Measurements from ENCODE around the gene TRAF3IP1. TPM values are rescaled to one million over a fixed set of nuclear protein-coding genes. Genes with fewer than 3 reads are reported as not detected.

TRAF3IP1 gene
- total and polyA plus RNA-seq, 4 donors, result 14.4 to 21.5 (median 18.4) TPM

GRCh38 chr2:238278626-238279323 lies 41.5 kb upstream of the TRAF3IP1 start:
- Histone ChIP-seq H3K36me3 (ENCODE audit: control insufficient read depth in 1 of 2, insufficient read depth in 2 of 2, low read length in 1 of 2) (no peaks in the 10 kb centered on the region), H3K27me3 (ENCODE audit: control insufficient read depth in 1 of 2, insufficient read depth in 2 of 2, low read length in 1 of 2) (no peaks in the 10 kb centered on the region), H3K27ac (ENCODE audit: low read depth in 1 of 2, low read length in 2 of 2) (no peak overlapping the region), H3K9me3 (ENCODE audit: control insufficient read depth, low read length) (no peaks in the 10 kb centered on the region), H3K4me3 (ENCODE audit: low read length in 2 of 2) (no peak overlapping the region), H3K4me1 (ENCODE audit: control insufficient read depth in 1 of 2, insufficient read depth in 2 of 2, low read length in 2 of 2) (no peaks in the 10 kb centered on the region)
- 69 to 75% methylated on average over 9 of the region's 9 CpGs for WGBS, 2 donors
- intact Hi-C loops (cut with DNase I), result no loop called here
- DNase-seq (peak; percentile 32 to 55), ATAC-seq (ENCODE audit: low FRiP score) (no peak)

DNA sequence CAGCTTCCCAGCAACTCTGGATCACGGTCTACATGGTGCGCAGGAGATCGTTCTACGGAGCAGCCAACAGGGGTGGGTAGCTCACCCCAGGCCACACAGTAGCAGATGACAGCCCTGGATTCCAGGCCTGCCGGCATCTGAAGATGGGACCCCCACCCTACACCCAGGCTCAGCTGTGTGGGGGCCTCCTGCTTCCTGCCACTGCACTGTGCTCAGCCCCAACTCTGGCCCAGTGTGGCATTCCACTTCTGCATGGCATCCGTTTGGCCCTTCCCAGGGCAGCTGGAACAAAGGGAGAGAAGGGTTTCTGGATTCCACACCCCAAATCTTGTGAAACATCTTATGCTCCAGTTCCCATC lies 41.0 kb upstream of the TRAF3IP1 start:
- intact Hi-C loops (cut with DNase I), result no loop called here
- no peaks in the 10 kb centered on the region for H3K4me1 ChIP-seq (ENCODE audit: control insufficient read depth in 1 of 2, insufficient read depth in 2 of 2, low read length in 2 of 2)
- WGBS, 2 donors, result 88 to 99% methylated on average over 6 of the region's 6 CpGs
- no peak for ATAC-seq (ENCODE audit: low FRiP score)
- no peak overlapping the region for H3K27ac ChIP-seq (ENCODE audit: low read depth in 1 of 2, low read length in 2 of 2)
- no peaks in the 10 kb centered on the region for H3K36me3 ChIP-seq (ENCODE audit: control insufficient read depth in 1 of 2, insufficient read depth in 2 of 2, low read length in 1 of 2)
- H3K27me3 ChIP-seq (ENCODE audit: control insufficient read depth in 1 of 2, insufficient read depth in 2 of 2, low read length in 1 of 2), result no peaks in the 10 kb centered on the region
- H3K4me3 ChIP-seq (ENCODE audit: low read length in 2 of 2), result no peak overlapping the region
- H3K9me3 ChIP-seq (ENCODE audit: control insufficient read depth, low read length), result no peaks in the 10 kb centered on the region
- peak in 1 of 2 donors; percentile 34 for DNase-seq

DNA sequence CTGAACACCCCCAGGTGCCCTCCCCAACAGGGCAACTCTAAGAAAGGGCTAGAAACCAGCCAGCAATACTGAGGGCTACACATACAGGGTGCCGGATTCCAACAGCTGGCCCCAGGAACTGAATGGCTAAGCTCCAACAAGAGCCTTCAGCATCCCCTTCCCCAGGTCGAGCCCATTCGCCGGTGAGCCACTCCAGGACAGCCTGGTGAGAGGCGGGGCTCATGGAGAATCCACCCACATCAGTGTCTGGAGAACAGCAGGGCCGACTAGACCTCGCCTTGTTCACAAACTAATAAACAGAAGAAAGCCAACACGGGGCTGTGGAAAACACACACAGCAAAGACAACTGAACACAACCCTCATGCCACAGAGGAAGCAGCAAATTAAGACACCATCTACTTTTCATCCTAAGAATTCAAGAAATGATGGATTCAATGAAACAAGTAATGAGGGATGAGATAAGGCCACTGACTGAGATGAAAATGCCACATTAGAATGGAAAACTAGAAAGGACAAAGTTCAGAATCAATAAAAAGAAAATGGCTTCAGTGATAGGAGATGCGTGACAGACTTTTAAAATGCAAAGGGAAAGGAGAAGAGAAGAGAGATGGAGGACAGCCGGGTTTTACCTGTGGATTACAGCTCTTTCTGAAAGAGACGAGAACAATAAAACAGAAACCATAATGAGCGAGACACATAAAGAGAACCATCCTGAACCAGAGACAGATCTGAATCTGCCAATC lies 40.1 kb upstream of the TRAF3IP1 start:
- Histone ChIP-seq H3K9me3 (ENCODE audit: control insufficient read depth, low read length) (no peaks in the 10 kb centered on the region), H3K27ac (ENCODE audit: low read depth in 1 of 2, low read length in 2 of 2) (no peak overlapping the region), H3K4me3 (ENCODE audit: low read length in 2 of 2) (no peak overlapping the region), H3K36me3 (ENCODE audit: control insufficient read depth in 1 of 2, insufficient read depth in 2 of 2, low read length in 1 of 2) (no peaks in the 10 kb centered on the region), H3K4me1 (ENCODE audit: control insufficient read depth in 1 of 2, insufficient read depth in 2 of 2, low read length in 2 of 2) (no peaks in the 10 kb centered on the region), H3K27me3 (ENCODE audit: control insufficient read depth in 1 of 2, insufficient read depth in 2 of 2, low read length in 1 of 2) (no peaks in the 10 kb centered on the region)
- DNase-seq (peak in 1 of 2 donors; percentile 24), ATAC-seq (ENCODE audit: low FRiP score) (no peak)
- intact Hi-C loops (cut with DNase I), result no loop called here
- WGBS, 2 donors, result 87 to 91% methylated on average over 12 of the region's 12 CpGs

- no peaks in the 10 kb centered on the region for H3K9me3 ChIP-seq (ENCODE audit: control insufficient read depth, low read length)
- no peak overlapping the region for H3K4me3 ChIP-seq (ENCODE audit: low read length in 2 of 2)
- ATAC-seq (ENCODE audit: low FRiP score) (no peak), DNase-seq (peak; percentile 48 to 63)
- intact Hi-C loops (cut with DNase I), result no loop called here
- no peaks in the 10 kb centered on the region for H3K4me1 ChIP-seq (ENCODE audit: control insufficient read depth in 1 of 2, insufficient read depth in 2 of 2, low read length in 2 of 2)
- H3K27ac ChIP-seq (ENCODE audit: low read depth in 1 of 2, low read length in 2 of 2), result no peak overlapping the region
- WGBS, 2 donors, result 91 to 93% methylated on average over 13 of the region's 13 CpGs
- H3K36me3 ChIP-seq (ENCODE audit: control insufficient read depth in 1 of 2, insufficient read depth in 2 of 2, low read length in 1 of 2), result no peaks in the 10 kb centered on the region
- no peaks in the 10 kb centered on the region for H3K27me3 ChIP-seq (ENCODE audit: control insufficient read depth in 1 of 2, insufficient read depth in 2 of 2, low read length in 1 of 2)
Measured at GRCh38 chr2:238281826-238282480, 38.4 kb upstream of the TRAF3IP1 start.

GRCh38 chr2:238282861-238283738 lies 37.2 kb upstream of the TRAF3IP1 start:
- H3K4me1 ChIP-seq (ENCODE audit: control insufficient read depth in 1 of 2, insufficient read depth in 2 of 2, low read length in 2 of 2), result no peaks in the 10 kb centered on the region
- ATAC-seq (ENCODE audit: low FRiP score), result no peak

GRCh38 chr2:238284802-238285515 lies 35.4 kb upstream of the TRAF3IP1 start:
- Histone ChIP-seq H3K27ac (ENCODE audit: low read depth in 1 of 2, low read length in 2 of 2) (peak overlapping the region in 1 of 2 donors; percentile 79), H3K4me1 (ENCODE audit: control insufficient read depth in 1 of 2, insufficient read depth in 2 of 2, low read length in 2 of 2) (no peaks in the 10 kb centered on the region), H3K36me3 (ENCODE audit: control insufficient read depth in 1 of 2, insufficient read depth in 2 of 2, low read length in 1 of 2) (no peaks in the 10 kb centered on the region), H3K4me3 (ENCODE audit: low read length in 2 of 2) (no peak overlapping the region), H3K27me3 (ENCODE audit: control insufficient read depth in 1 of 2, insufficient read depth in 2 of 2, low read length in 1 of 2) (no peaks in the 10 kb centered on the region), H3K9me3 (ENCODE audit: control insufficient read depth, low read length) (no peaks in the 10 kb centered on the region)
- intact Hi-C loops (cut with DNase I), result no loop called here
- ATAC-seq (ENCODE audit: low FRiP score) (no peak), DNase-seq (peak; percentile 39 to 40)
- WGBS, 2 donors, result 81 to 85% methylated on average over 11 of the region's 11 CpGs

More at GRCh38 chr2:238282861-238283738, 37.2 kb upstream of the TRAF3IP1 start:
- H3K27ac ChIP-seq (ENCODE audit: low read depth in 1 of 2, low read length in 2 of 2), result no peak overlapping the region
- no peaks in the 10 kb centered on the region for H3K27me3 ChIP-seq (ENCODE audit: control insufficient read depth in 1 of 2, insufficient read depth in 2 of 2, low read length in 1 of 2)
- H3K4me3 ChIP-seq (ENCODE audit: low read length in 2 of 2), result no peak overlapping the region
- WGBS, 2 donors, result 92 to 93% methylated on average over 17 of the region's 17 CpGs
- H3K36me3 ChIP-seq (ENCODE audit: control insufficient read depth in 1 of 2, insufficient read depth in 2 of 2, low read length in 1 of 2), result no peaks in the 10 kb centered on the region
- intact Hi-C loops (cut with DNase I), result no loop called here
- H3K9me3 ChIP-seq (ENCODE audit: control insufficient read depth, low read length), result no peaks in the 10 kb centered on the region
- peak; percentile 35 to 62 for DNase-seq

DNA sequence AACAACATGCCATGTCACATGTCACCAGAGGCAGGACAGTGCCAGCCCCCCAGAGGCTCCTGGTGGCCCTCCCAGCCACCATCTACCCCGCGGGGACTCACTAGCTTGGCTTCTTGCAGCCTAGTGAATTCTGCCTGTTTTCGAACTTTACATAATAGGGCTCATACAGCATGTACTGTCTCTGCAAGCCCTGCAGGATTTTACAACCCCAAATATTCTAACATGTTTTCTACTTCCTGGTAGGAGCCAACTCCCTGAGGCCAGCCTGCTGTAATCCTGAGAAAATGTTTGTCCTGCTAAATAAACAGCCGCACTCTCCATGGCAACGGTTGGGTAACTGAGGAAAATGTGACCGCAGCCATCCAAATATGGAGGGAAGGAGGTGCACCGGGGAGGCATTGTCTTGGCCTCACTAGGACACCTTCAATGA lies 34.6 kb upstream of the TRAF3IP1 start:
- intact Hi-C loops (cut with DNase I), result loop anchor here in 1 of 2 donors (2.0 kb wide), 1 partner anchor 35 kb away; the partner anchor contains the start of gene TRAF3IP1
- Histone ChIP-seq H3K9me3 (ENCODE audit: control insufficient read depth, low read length) (no peaks in the 10 kb centered on the region), H3K4me1 (ENCODE audit: control insufficient read depth in 1 of 2, insufficient read depth in 2 of 2, low read length in 2 of 2) (no peaks in the 10 kb centered on the region), H3K36me3 (ENCODE audit: control insufficient read depth in 1 of 2, insufficient read depth in 2 of 2, low read length in 1 of 2) (no peaks in the 10 kb centered on the region), H3K27me3 (ENCODE audit: control insufficient read depth in 1 of 2, insufficient read depth in 2 of 2, low read length in 1 of 2) (no peaks in the 10 kb centered on the region), H3K27ac (ENCODE audit: low read depth in 1 of 2, low read length in 2 of 2) (peak overlapping the region; percentile 72 to 88), H3K4me3 (ENCODE audit: low read length in 2 of 2) (no peak overlapping the region)
- DNase-seq (peak; percentile 88 to 91), ATAC-seq (ENCODE audit: low FRiP score) (peak; percentile 67)
- 21 to 29% methylated on average over 7 of the region's 7 CpGs for WGBS, 2 donors
